ENCODE measurements around the gene NF2. TPM values are rescaled to one million over a fixed set of nuclear protein-coding genes. Genes with fewer than 3 reads are reported as not detected.

The NF2 gene
- total RNA-seq, 3 donors from 2014 or later, result 21.1 to 36.1 (median 31.8) TPM

GRCh38 chr22:29636751-29637150, 33.3 kb downstream of the NF2 start:
- TF ChIP-seq POLR2AphosphoS5 (IDR thresholded peaks at IDR 0.05), result no peak
- TF ChIP-seq, protein P1, sequence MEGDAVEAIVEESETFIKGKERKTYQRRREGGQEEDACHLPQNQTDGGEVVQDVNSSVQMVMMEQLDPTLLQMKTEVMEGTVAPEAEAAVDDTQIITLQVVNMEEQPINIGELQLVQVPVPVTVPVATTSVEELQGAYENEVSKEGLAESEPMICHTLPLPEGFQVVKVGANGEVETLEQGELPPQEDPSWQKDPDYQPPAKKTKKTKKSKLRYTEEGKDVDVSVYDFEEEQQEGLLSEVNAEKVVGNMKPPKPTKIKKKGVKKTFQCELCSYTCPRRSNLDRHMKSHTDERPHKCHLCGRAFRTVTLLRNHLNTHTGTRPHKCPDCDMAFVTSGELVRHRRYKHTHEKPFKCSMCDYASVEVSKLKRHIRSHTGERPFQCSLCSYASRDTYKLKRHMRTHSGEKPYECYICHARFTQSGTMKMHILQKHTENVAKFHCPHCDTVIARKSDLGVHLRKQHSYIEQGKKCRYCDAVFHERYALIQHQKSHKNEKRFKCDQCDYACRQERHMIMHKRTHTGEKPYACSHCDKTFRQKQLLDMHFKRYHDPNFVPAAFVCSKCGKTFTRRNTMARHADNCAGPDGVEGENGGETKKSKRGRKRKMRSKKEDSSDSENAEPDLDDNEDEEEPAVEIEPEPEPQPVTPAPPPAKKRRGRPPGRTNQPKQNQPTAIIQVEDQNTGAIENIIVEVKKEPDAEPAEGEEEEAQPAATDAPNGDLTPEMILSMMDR (IDR thresholded peaks at IDR 0.05), result no peak
- no peak for TF ChIP-seq POLR2A (IDR thresholded peaks at IDR 0.05)
- no peaks in the 10 kb centered on the region for H3K9me3 ChIP-seq
- H3K4me3 ChIP-seq, result no peak overlapping the region
- no peak overlapping the region for H3K27ac ChIP-seq
- H3K36me3 ChIP-seq, result no peaks in the 10 kb centered on the region
- DNase-seq (ENCODE audit: low spot score in 2 of 2), result no peak
- intact Hi-C loops (cut with DNase I; ENCODE audit: low total_unique reads), result no loop called here
- H3K4me1 ChIP-seq, result no peaks in the 10 kb centered on the region
- no peaks in the 10 kb centered on the region for H3K27me3 ChIP-seq

DNA sequence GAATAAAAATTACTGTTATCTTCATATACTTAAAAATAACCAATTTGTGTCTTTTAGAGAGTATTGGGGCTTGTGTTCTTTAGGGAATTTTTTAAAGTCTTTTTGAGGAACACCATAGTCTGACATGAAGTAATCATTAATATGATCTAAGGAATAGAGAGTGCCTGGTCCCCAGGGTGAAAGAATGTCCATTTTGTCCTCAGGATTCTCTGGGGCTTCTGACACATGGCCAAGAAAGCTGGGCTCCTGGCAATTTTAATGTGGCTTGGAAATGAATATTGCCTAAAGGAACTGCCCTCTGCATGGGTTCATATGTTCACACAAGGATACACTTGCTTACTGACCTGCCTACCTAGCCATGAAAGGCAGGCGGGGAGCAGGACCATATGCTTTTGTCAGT, 33.7 kb downstream of the NF2 start:
- no peak overlapping the region for H3K27ac ChIP-seq
- no peaks in the 10 kb centered on the region for H3K9me3 ChIP-seq
- no peaks in the 10 kb centered on the region for H3K36me3 ChIP-seq
- DNase-seq (ENCODE audit: low spot score in 2 of 2), result no peak
- intact Hi-C loops (cut with DNase I; ENCODE audit: low total_unique reads), result no loop called here
- H3K4me3 ChIP-seq, result no peak overlapping the region
- no peaks in the 10 kb centered on the region for H3K27me3 ChIP-seq
- TF ChIP-seq POLR2AphosphoS5 (IDR thresholded peaks at IDR 0.05) (no peak), POLR2A (IDR thresholded peaks at IDR 0.05) (no peak)
- TF ChIP-seq, protein P1 (IDR thresholded peaks at IDR 0.05), result no peak
- H3K4me1 ChIP-seq, result no peaks in the 10 kb centered on the region

DNA sequence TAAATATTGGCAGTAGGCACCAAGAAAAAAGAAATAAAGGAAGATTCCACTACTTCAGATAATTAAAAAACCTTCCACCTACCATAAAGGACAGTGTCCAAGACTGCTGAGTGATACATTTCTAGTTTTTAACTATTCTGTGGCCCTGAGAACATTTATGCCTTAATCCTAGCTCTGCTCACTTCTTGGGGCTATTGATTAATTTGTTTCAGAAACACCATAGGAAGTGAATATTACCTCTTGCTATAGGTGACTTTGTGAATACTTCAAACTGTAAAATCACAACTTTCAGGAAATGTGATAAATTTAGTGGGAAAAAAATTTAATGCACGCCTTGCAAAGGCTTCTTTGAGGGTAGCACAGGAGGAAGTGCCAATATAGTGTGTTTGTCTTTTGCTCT, 35.2 kb downstream of the NF2 start:
- no peak for DNase-seq (ENCODE audit: low spot score in 2 of 2)
- H3K36me3 ChIP-seq, result no peaks in the 10 kb centered on the region
- no peaks in the 10 kb centered on the region for H3K9me3 ChIP-seq
- no peak for TF ChIP-seq POLR2A (IDR thresholded peaks at IDR 0.05)
- TF ChIP-seq, protein P1 (IDR thresholded peaks at IDR 0.05), result no peak
- no peak for TF ChIP-seq POLR2AphosphoS5 (IDR thresholded peaks at IDR 0.05)
- H3K4me1 ChIP-seq, result no peaks in the 10 kb centered on the region
- H3K27ac ChIP-seq, result no peak overlapping the region
- intact Hi-C loops (cut with DNase I; ENCODE audit: low total_unique reads), result no loop called here
- no peaks in the 10 kb centered on the region for H3K27me3 ChIP-seq
- no peak overlapping the region for H3K4me3 ChIP-seq

DNA sequence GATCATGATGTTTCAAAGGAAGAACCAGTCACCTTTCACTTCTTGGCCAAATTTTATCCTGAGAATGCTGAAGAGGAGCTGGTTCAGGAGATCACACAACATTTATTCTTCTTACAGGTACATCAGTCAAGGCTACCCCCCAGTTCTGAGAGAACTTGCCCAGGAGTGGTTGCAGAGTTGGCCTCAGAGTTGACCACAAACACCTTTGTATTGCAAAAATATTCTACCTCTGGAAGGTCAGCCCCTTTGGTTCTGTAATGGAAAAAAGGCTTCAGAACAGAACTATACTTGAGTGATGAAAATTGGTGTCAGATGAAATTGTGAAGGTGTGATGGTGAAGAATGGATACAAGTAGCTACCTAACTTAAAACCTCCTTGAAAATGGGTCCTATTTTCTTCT, 35.7 kb downstream of the NF2 start:
- intact Hi-C loops (cut with DNase I; ENCODE audit: low total_unique reads), result no loop called here
- DNase-seq (ENCODE audit: low spot score in 2 of 2), result no peak
- Histone ChIP-seq H3K27ac (no peak overlapping the region), H3K27me3 (no peaks in the 10 kb centered on the region), H3K4me3 (no peak overlapping the region), H3K9me3 (no peaks in the 10 kb centered on the region), H3K36me3 (no peaks in the 10 kb centered on the region), H3K4me1 (no peaks in the 10 kb centered on the region)
- TF ChIP-seq POLR2AphosphoS5 (IDR thresholded peaks at IDR 0.05), result no peak
- TF ChIP-seq POLR2A (IDR thresholded peaks at IDR 0.05), result no peak
- TF ChIP-seq, protein P1 (IDR thresholded peaks at IDR 0.05), result no peak

DNA sequence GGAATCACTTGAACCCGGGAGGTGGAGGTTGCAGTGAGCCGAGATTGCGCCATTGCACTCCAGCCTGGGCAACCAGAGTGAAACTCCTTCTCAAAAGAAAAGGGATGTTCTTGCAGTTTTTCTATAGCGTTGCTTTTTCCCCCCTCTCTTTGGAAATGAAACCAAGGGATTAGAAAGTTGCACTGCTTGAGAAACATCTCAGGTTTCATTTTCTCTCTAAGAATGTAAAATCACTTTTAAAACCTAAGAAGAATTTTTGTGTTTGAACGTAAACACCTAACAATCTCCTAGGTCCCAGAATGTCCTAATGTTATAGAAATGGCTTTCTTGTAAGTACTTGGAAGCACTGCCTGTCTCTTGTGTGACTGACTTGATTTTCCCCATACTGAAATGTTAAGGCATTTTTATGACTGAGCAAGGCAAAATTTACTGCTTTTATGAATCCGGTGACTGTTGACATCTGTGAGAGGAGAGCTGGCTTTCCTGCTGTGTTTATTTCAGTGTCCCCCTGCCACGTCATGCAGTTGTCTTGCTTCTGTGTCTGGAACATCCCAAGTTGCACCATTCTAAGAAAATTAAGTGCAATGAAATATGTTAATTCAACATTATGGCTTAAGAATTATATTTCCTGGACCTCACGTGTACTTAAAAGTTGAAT, 37.7 kb downstream of the NF2 start:
- Histone ChIP-seq H3K36me3 (no peaks in the 10 kb centered on the region), H3K4me3 (no peak overlapping the region), H3K27ac (no peak overlapping the region), H3K27me3 (no peaks in the 10 kb centered on the region), H3K9me3 (no peaks in the 10 kb centered on the region), H3K4me1 (no peaks in the 10 kb centered on the region)
- TF ChIP-seq, protein P1 (IDR thresholded peaks at IDR 0.05), result no peak
- TF ChIP-seq POLR2AphosphoS5 (IDR thresholded peaks at IDR 0.05) (no peak), POLR2A (IDR thresholded peaks at IDR 0.05) (no peak)
- intact Hi-C loops (cut with DNase I; ENCODE audit: low total_unique reads), result no loop called here
- no peak for DNase-seq (ENCODE audit: low spot score in 2 of 2)

All from breast epithelium (tissue), 4 donors.